ENCODE measurements around the gene EIF4E3. TPM values are rescaled to one million over a fixed set of nuclear protein-coding genes. Genes with fewer than 3 reads are reported as not detected.
A peak's percentile ranks its signal among the peaks of the same experiment; 100 is the strongest.

Gene EIF4E3
- total and polyA plus RNA-seq, 10 of the 15 experiments (the other 5 are each of a cell fraction or from before 2014, with no cell fraction given): 0.05 to 0.38 (median 0.16) TPM; not detected in 1

GRCh38 chr3:71753701-71754609 is 28.8 kb upstream of the EIF4E3 start, which contains the start of gene GPR27:
TSS of gene GPR27 (plus strand) at chr3:71753855. CDS start at chr3:71754050, 195 bp downstream.
- no TSS peak for BruUV-seq (replicated peaks)
- ChIA-PET CTCF (no interaction called here), SMC1A (ENCODE audit: uncharacterized antibody, unreplicated experiment) (no interaction called here), RAD21 (ENCODE audit: unreplicated experiment) (no interaction called here), POLR2A (no interaction called here)
- no peak within 1 kb of the TSS for H3K27ac ChIP-seq (ENCODE audit: control insufficient read depth, insufficient read depth)
- no peak within 1 kb of the TSS for H3K9ac ChIP-seq (ENCODE audit: control insufficient read depth, insufficient read depth, low read length)
- DNase-seq (ENCODE audit: low read depth, low spot score) (no peak), FAIRE-seq (no peak), ATAC-seq (no peak)
- WGBS (ENCODE audit: insufficient coverage, insufficient replicate concordance, low lambda C conversion rate, missing lambda C conversion rate): 11% methylated on average over 75 of the region's 131 CpGs
- H3K4me3 ChIP-seq: no peak within 1 kb of the TSS
- H3K27me3 ChIP-seq (replicated peaks in 1 of 2; ENCODE audit: control insufficient read depth in 2 of 2, insufficient read depth in 2 of 2, low read length in 1 of 2): peaks cover 7 to 11% of the 10 kb centered on the region in 2 experiments; a peak in 3 of 4 replicates
- H4K20me1 ChIP-seq (ENCODE audit: control insufficient read depth, insufficient read depth): no peaks in the 10 kb centered on the region
- intact Hi-C loops (cut with micrococcal nuclease; ENCODE audit: unreplicated experiment): no loop called here
- H3K4me1 ChIP-seq (ENCODE audit: control insufficient read depth, insufficient read depth, low read length): no peaks in the 10 kb centered on the region
- no peak within 1 kb of the TSS for H2AFZ ChIP-seq (ENCODE audit: control insufficient read depth, low read depth, low read length)
- H3K36me3 ChIP-seq (ENCODE audit: control insufficient read depth in 2 of 2, insufficient read depth in 2 of 2, low read length in 1 of 2): no peaks in the 10 kb centered on the region
- H3K79me2 ChIP-seq (ENCODE audit: control insufficient read depth, insufficient read depth, low read length): no peaks in the 10 kb centered on the region
- TF ChIP-seq SUZ12 (IDR thresholded peaks at IDR 0.05; ENCODE audit: unreplicated experiment): peak; percentile 42
- no peak for TF ChIP-seq SREBF2 (IDR thresholded peaks at IDR 0.05; ENCODE audit: low read length)
- TF ChIP-seq NRF1 (conservative IDR thresholded peaks at IDR 0.05; ENCODE audit: low read depth, low read length): no peak
- no peak for TF ChIP-seq NFXL1 (IDR thresholded peaks at IDR 0.05; ENCODE audit: borderline replicate concordance)
- TF ChIP-seq YBX1 (IDR thresholded peaks at IDR 0.05): no peak
- TF ChIP-seq CBX5 (IDR thresholded peaks at IDR 0.05; ENCODE audit: low read depth): no peak
- TF ChIP-seq ZNF24 (IDR thresholded peaks at IDR 0.05): no peak
- peak; percentile 70 for TF ChIP-seq HDAC6 (IDR thresholded peaks at IDR 0.05; ENCODE audit: unreplicated experiment)
- no peak for TF ChIP-seq TAF1 (IDR thresholded peaks at IDR 0.05; ENCODE audit: borderline replicate concordance, low read depth, low read length)
- no peak for TF ChIP-seq CEBPB (IDR thresholded peaks at IDR 0.05; ENCODE audit: borderline replicate concordance in 1 of 2, low read depth in 2 of 2, low read length in 2 of 2)
- no peaks in the 10 kb centered on the region for H3K9me3 ChIP-seq (replicated peaks; ENCODE audit: control insufficient read depth, insufficient read depth, low read length)
- in situ Hi-C loops (cut with MboI): no loop called here
- no peak within 1 kb of the TSS; the same call in 1 of the 2 replicates for H3K4me2 ChIP-seq (ENCODE audit: control insufficient read depth, insufficient read depth)

Data from GM12878 (cell line).